HG02885 (cell line): ENCODE data around the gene ABI1.
"Not testable (repeated sequence)": the region's sequence is repeated elsewhere in the genome, so short reads cannot be mapped to it uniquely, and the experiment has no call there.

Experiments
- ATAC-seq: cut with Tn5 transposase; IDR thresholded peaks from one replicate; pipeline ENCODE4 v1.9.1; 2021; ENCODE audit warnings: mild to moderate bottlenecking; ENCODE audit not compliant: unreplicated experiment, poor library complexity

Gene ABI1

GRCh38 chr10:26806557-26806956 is 54.2 kb downstream of the ABI1 start:
- no peak for ATAC-seq

GRCh38 chr10:26805567-26806245 is 55.1 kb downstream of the ABI1 start:
- ATAC-seq = no peak

- no peak for ATAC-seq
These were observed 56.1 kb downstream of the ABI1 start for GRCh38 chr10:26804418-26805393.

GRCh38 chr10:26803849-26804248 is 56.9 kb downstream of the ABI1 start:
- no peak for ATAC-seq

- ATAC-seq = no peak
These were observed 58.2 kb downstream of the ABI1 start for GRCh38 chr10:26802527-26802926.

GRCh38 chr10:26801831-26802230 is 58.9 kb downstream of the ABI1 start:
- ATAC-seq = no peak

- ATAC-seq = no peak
These were observed 59.5 kb downstream of the ABI1 start for GRCh38 chr10:26801274-26801673.

- ATAC-seq = no peak
These were observed 60.3 kb downstream of the ABI1 start for GRCh38 chr10:26800468-26800867.

GRCh38 chr10:26799342-26799741 is 61.4 kb downstream of the ABI1 start:
- peak; percentile 68 for ATAC-seq

- no peak for ATAC-seq
These were observed 62.5 kb downstream of the ABI1 start for GRCh38 chr10:26798298-26798697.

GRCh38 chr10:26797340-26797739 is 63.4 kb downstream of the ABI1 start:
- ATAC-seq = no peak

GRCh38 chr10:26792758-26793495 is 67.8 kb downstream of the ABI1 start:
- ATAC-seq = no peak

- ATAC-seq = no peak
These were observed 70.3 kb downstream of the ABI1 start for GRCh38 chr10:26790221-26790995.

- ATAC-seq = not testable (repeated sequence)
These were observed 71.0 kb downstream of the ABI1 start for GRCh38 chr10:26789779-26790178.

GRCh38 chr10:26787362-26787761 is 73.4 kb downstream of the ABI1 start:
- no peak for ATAC-seq

- peak; percentile 22 for ATAC-seq
These were observed 79.0 kb downstream of the ABI1 start for GRCh38 chr10:26781797-26782196.

GRCh38 chr10:26780793-26781601 is 79.8 kb downstream of the ABI1 start:
- peak; percentile 74 for ATAC-seq

GRCh38 chr10:26780106-26780792 is 80.5 kb downstream of the ABI1 start:
- peak; percentile 39 for ATAC-seq
